ENCODE data around the gene DHX35.

The DHX35 gene

DNA sequence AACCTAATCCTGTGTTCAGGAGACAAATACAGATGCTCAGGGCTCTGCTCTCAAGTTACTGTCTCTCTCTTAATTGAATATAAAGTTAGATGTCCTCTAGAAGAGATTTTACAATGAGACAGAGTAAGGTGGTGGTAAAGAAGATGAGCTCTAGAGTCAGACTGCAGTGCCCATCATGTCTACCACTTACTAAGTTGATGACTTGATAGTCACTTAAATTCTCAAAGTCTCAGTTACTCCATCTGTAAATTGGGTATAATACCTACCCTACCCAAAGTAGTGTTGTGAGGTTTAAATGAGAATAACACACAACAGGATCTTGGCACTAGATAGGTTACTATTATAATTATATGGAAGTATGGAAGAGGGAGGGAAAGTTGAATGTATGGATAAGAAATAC is 1.6 kb downstream of the DHX35 start:
- TF ChIP-seq, protein P1, sequence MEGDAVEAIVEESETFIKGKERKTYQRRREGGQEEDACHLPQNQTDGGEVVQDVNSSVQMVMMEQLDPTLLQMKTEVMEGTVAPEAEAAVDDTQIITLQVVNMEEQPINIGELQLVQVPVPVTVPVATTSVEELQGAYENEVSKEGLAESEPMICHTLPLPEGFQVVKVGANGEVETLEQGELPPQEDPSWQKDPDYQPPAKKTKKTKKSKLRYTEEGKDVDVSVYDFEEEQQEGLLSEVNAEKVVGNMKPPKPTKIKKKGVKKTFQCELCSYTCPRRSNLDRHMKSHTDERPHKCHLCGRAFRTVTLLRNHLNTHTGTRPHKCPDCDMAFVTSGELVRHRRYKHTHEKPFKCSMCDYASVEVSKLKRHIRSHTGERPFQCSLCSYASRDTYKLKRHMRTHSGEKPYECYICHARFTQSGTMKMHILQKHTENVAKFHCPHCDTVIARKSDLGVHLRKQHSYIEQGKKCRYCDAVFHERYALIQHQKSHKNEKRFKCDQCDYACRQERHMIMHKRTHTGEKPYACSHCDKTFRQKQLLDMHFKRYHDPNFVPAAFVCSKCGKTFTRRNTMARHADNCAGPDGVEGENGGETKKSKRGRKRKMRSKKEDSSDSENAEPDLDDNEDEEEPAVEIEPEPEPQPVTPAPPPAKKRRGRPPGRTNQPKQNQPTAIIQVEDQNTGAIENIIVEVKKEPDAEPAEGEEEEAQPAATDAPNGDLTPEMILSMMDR (IDR thresholded peaks at IDR 0.05; ENCODE audit: borderline replicate concordance, insufficient read depth, low read depth, low read length) = no peak
- H3K4me3 ChIP-seq (ENCODE audit: low read depth, low read length) = no peak overlapping the region

DNA sequence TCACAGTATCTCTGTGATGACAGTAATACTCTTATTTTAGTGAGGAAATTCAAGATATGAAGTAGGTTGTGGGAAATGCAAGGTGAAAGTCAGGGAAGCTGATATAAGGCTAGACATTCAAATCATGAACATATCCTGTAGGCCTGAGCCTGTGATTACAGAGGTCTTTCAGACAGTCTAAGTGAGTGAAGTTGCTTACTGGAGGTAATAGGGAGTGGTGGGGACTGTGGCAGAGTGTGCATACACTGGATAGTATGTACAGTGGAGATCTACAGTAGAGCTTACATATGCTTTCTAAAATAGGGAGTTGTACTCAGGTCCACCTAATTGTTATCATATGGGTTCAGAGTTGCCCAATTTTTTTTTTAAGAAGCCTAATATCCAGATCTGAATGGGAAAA is 3.1 kb downstream of the DHX35 start:
- TF ChIP-seq, protein P1 (IDR thresholded peaks at IDR 0.05; ENCODE audit: borderline replicate concordance, insufficient read depth, low read depth, low read length) = no peak
- H3K4me3 ChIP-seq (ENCODE audit: low read depth, low read length) = no peak overlapping the region

DNA sequence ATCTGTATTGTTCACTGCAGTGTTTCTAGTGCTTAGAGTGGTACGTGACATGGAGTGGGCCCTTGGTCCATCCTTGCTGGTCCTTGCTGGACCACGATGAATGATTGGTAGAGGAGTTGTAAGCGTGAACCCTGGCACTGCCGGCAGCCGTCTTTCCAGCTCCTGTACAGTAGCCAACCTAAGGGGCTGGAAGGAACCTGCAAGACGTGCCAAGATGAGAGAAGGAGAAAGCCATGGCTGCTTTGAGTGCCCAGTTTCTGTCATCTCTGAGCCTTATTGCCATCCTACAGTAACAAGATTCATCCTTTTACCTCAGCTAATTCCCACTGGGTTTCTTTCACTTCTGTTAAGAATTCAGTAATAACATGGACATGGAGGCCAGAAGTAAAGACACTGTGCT is 5.9 kb downstream of the DHX35 start:
- H3K4me3 ChIP-seq (ENCODE audit: low read depth, low read length) = no peak overlapping the region
- TF ChIP-seq, protein P1 (IDR thresholded peaks at IDR 0.05; ENCODE audit: borderline replicate concordance, insufficient read depth, low read depth, low read length) = no peak

DNA sequence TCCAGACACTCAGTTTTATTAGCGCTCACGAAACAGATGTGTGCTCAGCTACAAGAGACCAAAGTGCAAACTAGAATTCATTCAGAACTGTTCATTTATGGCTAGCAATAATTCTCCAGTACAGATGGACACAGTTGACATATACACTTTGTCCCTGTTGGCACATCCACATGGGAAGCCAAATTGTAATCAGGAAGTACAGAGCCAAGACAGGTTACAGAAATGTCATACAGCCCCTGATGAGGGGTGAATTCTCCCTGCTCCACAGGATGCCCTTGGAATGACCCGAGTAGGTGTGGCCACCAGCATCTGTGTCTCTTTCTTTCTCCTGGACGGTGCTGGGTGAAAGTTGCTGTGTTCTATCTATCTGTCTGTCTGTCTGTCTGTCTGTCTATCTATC is 7.6 kb downstream of the DHX35 start:
- TF ChIP-seq, protein P1 (IDR thresholded peaks at IDR 0.05; ENCODE audit: borderline replicate concordance, insufficient read depth, low read depth, low read length) = no peak
- no peak overlapping the region for H3K4me3 ChIP-seq (ENCODE audit: low read depth, low read length)

DNA sequence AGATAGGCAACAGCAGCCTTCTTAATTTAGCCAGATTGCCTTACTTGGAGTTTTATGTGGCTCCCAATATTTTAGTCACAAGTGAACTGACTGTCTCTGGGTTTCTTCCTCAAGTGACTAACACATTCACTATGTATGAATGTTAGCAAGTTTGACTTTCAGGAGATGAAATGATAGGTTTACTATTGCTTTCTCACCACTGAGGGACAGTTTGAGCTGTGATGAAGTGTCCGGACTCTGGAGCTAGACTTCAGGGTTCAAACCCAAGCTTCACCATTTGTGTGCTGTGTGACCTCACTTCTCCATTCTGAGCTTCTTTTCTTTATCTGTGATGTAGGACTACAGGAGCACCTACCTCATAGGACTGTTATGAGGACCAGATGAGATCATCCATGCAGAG is 8.2 kb downstream of the DHX35 start:
- H3K4me3 ChIP-seq (ENCODE audit: low read depth, low read length) = no peak overlapping the region
- TF ChIP-seq, protein P1 (IDR thresholded peaks at IDR 0.05; ENCODE audit: borderline replicate concordance, insufficient read depth, low read depth, low read length) = no peak

DNA sequence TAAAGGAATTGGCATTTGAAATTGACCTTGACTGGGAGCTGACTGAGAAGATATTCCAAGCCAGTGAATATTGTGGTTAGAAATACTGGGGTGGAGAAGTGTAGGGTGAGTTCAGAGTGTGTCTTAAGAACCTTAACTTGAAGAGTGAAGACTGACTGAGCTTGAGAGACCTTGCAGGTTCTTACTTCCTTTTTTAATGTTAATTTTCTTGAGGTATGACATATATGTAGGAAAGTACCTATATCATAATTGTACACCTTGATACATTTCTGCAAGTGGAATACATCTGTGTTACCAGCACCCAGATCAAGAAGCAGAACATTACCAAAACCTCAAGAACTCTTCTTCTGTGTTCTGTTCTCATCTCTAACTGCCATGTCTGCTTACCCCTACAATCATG is 11.0 kb downstream of the DHX35 start:
- H3K4me3 ChIP-seq (ENCODE audit: low read depth, low read length) = no peak overlapping the region
- TF ChIP-seq, protein P1 (IDR thresholded peaks at IDR 0.05; ENCODE audit: borderline replicate concordance, insufficient read depth, low read depth, low read length) = no peak

DNA sequence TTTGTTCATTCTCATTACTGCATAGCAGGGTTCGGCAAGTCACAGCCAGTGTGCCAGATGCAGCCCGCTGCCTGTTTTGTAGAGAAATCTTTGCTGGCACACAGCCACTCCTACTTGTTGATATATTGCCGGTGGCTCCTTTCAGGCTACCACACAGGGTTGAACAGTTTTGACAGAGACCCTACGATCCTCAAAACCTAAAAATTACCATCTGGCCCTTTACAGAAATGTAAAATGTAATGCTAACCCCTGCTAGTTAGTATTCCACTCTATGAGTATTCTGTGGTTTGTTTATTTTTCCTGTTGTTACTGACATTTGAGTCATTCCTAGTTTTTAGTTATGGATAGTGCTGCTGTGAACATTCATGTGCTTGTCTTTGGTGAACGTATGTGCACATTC is 11.5 kb downstream of the DHX35 start:
- no peak overlapping the region for H3K4me3 ChIP-seq (ENCODE audit: low read depth, low read length)
- TF ChIP-seq, protein P1 (IDR thresholded peaks at IDR 0.05; ENCODE audit: borderline replicate concordance, insufficient read depth, low read depth, low read length) = no peak
